OCI-LY7 (cell line): Measurements from ENCODE around the gene PSMD6. TPM values are rescaled to one million over a fixed set of nuclear protein-coding genes. Genes with fewer than 3 reads are reported as not detected.

Experiments used
- BruUV-seq: library from RNA; stranded (reverse); fragments of 400-500 nt; replicated peaks from 2 replicates; lab custom pipeline; 2021; lab: Mats Ljungman, UMichigan
- CTCF ChIA-PET: fragments of 300-600 bp; sonication (Branson Sonifier 250); formaldehyde crosslinking; loops from one replicate; lab custom pipeline; 2022; ENCODE audit warnings: antibody characterized with exemption; ENCODE audit not compliant: unreplicated experiment; lab: Charles Lee
- POLR2A ChIA-PET: fragments of 300-600 bp; sonication (Branson Sonifier 250); formaldehyde crosslinking; loops from one replicate; lab custom pipeline; 2022; ENCODE audit warnings: antibody characterized with exemption; lab: Charles Lee
- DNase-seq: peaks from one replicate; pipeline ENCODE4 v3.0.0-alpha.2; 2015; ENCODE audit warnings: low spot score
- H2AFZ ChIP-seq: fragments of 200-600 bp; sonication (generic), shearing (Covaris generic); 2 replicates; pipeline ENCODE4 v1.6.1; 2014; ENCODE audit warnings: mild to moderate bottlenecking, antibody characterized with exemption, low read length, moderate library complexity
- H3K27ac ChIP-seq: fragments of 200-600 bp; sonication (generic); 2 replicates; pipeline ENCODE4 v1.5.1; 2014; ENCODE audit warnings: mixed run types, low read depth, mild to moderate bottlenecking, moderate library complexity, low read length, inconsistent platforms; ENCODE audit not compliant: poor library complexity, severe bottlenecking
- H3K36me3 ChIP-seq: fragments of 200-600 bp; sonication (generic); 2 replicates; pipeline ENCODE4 v1.6.1; 2014; ENCODE audit warnings: mild to moderate bottlenecking, antibody characterized with exemption, low read length, moderate library complexity, mixed read lengths; ENCODE audit not compliant: insufficient read depth
- H3K4me1 ChIP-seq: fragments of 200-600 bp; sonication (generic); 2 replicates; pipeline ENCODE4 v1.5.1; 2014; ENCODE audit warnings: mild to moderate bottlenecking, low read length; ENCODE audit not compliant: insufficient read depth, poor library complexity, severe bottlenecking
- H3K4me2 ChIP-seq: fragments of 200-600 bp; sonication (generic); 2 replicates; pipeline ENCODE4 v1.6.1; 2014; ENCODE audit warnings: mild to moderate bottlenecking, low read length
- H3K4me3 ChIP-seq: fragments of 200-600 bp; sonication (generic); 2 replicates; pipeline ENCODE4 v1.5.1; 2014; ENCODE audit warnings: mild to moderate bottlenecking, low read depth, low read length; ENCODE audit not compliant: poor library complexity, severe bottlenecking
- H3K79me2 ChIP-seq: fragments of 200-600 bp; sonication (generic); 2 replicates; pipeline ENCODE4 v1.6.1; 2016; ENCODE audit warnings: low read depth, mild to moderate bottlenecking, low read length, moderate library complexity, mixed read lengths; ENCODE audit not compliant: insufficient read depth
- H3K9me2 ChIP-seq: fragments of 200-600 bp; sonication (generic); 2 replicates; pipeline ENCODE4 v1.6.1; 2016; ENCODE audit warnings: mild to moderate bottlenecking, low read length, mixed read lengths; ENCODE audit not compliant: insufficient read depth
- H3K9me3 ChIP-seq: fragments of 200-600 bp; sonication (generic); 2 replicates; pipeline ENCODE4 v1.6.1; 2014; ENCODE audit warnings: mild to moderate bottlenecking, mixed run types, low read length, mixed read lengths
- H4K20me1 ChIP-seq: fragments of 200-600 bp; sonication (generic); 2 replicates; pipeline ENCODE4 v1.6.1; 2014; ENCODE audit warnings: mild to moderate bottlenecking, antibody characterized with exemption, low read length, moderate library complexity, mixed read lengths; ENCODE audit not compliant: insufficient read depth
- EZH2phosphoT487 ChIP-seq: fragments of 200-600 bp; sonication (generic); IDR thresholded peaks from 2 replicates; pipeline ENCODE4 v1.6.1; 2018; ENCODE audit warnings: low read depth, borderline replicate concordance, mild to moderate bottlenecking, mixed run types, antibody characterized with exemption, low read length, moderate library complexity, mixed read lengths
- intact Hi-C: fragments of 100-400 bp; cut with micrococcal nuclease; formaldehyde crosslinking; loops from one replicate; pipeline ENCODE4 v1.10.0; 2022; ENCODE audit not compliant: unreplicated experiment
- total RNA-seq, 2 experiments: library from RNA; depleted of rRNA in 1 of 2; stranded (reverse); fragments of >200 nt in 1 of 2; shearing (Covaris generic) in 1 of 2; gene quantifications; 2 replicates each; pipeline ENCODE4 v1.2.3, GENCODE V29; 2014 to 2022
- TF ChIP-seq, protein P1 (sequence below): fragments of 200-600 bp; sonication (generic); conservative IDR thresholded peaks from 2 replicates; pipeline ENCODE4 v1.5.1; 2014; ENCODE audit warnings: mild to moderate bottlenecking, antibody characterized with exemption, low read length, moderate library complexity, mixed read lengths

PSMD6 gene
- total RNA-seq, 2 experiments from 2014 or later = 65.2 to 106 TPM

DNA sequence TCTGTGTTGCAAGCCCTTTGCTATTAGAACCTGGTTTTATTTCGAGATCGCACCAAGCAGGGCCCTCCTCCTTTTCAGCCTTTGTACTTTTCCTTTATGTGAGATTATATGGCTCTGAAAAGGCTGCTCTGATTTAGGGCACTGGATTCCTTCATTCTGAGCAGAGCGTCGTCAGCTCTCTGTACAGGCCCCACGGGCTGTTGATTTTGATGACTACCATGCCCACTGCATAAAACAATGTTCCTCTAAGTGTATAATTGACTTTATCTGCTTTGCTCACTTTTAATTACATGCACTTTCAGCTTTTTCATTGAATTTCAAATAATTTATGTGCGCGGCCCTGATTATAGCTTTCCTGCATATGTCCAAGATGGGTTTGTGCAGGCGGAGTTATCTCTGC lies 4.4 kb upstream of the PSMD6 start:
- H2AFZ ChIP-seq = no peak overlapping the region
- no peaks in the 10 kb centered on the region for H3K9me2 ChIP-seq
- TF ChIP-seq EZH2phosphoT487 = no peak
- TF ChIP-seq, protein P1, sequence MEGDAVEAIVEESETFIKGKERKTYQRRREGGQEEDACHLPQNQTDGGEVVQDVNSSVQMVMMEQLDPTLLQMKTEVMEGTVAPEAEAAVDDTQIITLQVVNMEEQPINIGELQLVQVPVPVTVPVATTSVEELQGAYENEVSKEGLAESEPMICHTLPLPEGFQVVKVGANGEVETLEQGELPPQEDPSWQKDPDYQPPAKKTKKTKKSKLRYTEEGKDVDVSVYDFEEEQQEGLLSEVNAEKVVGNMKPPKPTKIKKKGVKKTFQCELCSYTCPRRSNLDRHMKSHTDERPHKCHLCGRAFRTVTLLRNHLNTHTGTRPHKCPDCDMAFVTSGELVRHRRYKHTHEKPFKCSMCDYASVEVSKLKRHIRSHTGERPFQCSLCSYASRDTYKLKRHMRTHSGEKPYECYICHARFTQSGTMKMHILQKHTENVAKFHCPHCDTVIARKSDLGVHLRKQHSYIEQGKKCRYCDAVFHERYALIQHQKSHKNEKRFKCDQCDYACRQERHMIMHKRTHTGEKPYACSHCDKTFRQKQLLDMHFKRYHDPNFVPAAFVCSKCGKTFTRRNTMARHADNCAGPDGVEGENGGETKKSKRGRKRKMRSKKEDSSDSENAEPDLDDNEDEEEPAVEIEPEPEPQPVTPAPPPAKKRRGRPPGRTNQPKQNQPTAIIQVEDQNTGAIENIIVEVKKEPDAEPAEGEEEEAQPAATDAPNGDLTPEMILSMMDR = no peak
- peaks cover 10% of the 10 kb centered on the region for H3K4me1 ChIP-seq
- no peaks in the 10 kb centered on the region for H3K36me3 ChIP-seq
- peaks cover 5% of the 10 kb centered on the region; the same call in 1 of the 2 replicates for H3K79me2 ChIP-seq
- ChIA-PET POLR2A (interaction anchor here (1.3 kb wide), 1 partner anchor 457 kb away, joined by 3 read pairs; no protein-coding TSS in a partner anchor), CTCF (no interaction called here)
- intact Hi-C loops = no loop called here
- BruUV-seq = no TSS peak
- H3K9me3 ChIP-seq = no peaks in the 10 kb centered on the region
- H3K4me3 ChIP-seq = no peak overlapping the region
- DNase-seq = no peak
- no peak overlapping the region for H3K27ac ChIP-seq
- H3K4me2 ChIP-seq = no peak overlapping the region
- H4K20me1 ChIP-seq = no peaks in the 10 kb centered on the region; the same call in 1 of the 2 replicates

DNA sequence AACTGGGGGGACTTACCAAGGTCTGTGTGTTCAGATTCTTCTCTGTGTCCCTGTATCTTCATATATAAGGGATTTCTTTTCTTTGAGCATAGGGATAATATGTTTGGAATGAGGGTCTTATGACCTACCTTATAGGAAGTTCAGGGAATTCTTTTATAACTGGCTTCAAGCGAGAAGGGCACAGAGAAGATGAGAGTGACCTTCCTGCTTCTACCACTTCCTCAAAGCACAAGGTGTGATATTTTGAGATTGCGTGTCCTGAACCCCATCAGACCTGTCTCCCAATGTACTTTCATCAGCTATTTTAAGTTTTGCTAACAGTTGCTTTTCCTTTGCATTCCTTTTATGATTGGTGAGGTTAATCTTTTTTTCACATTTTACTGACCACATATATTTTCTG lies 3.1 kb upstream of the PSMD6 start:
- H3K4me1 ChIP-seq = peaks cover 20% of the 10 kb centered on the region
- TF ChIP-seq EZH2phosphoT487 = no peak
- TF ChIP-seq, protein P1 = no peak
- H3K9me3 ChIP-seq = no peaks in the 10 kb centered on the region
- peaks cover 8% of the 10 kb centered on the region for H3K36me3 ChIP-seq
- no peak overlapping the region for H3K4me3 ChIP-seq
- H3K9me2 ChIP-seq = no peaks in the 10 kb centered on the region
- ChIA-PET POLR2A (interaction anchor here (1.3 kb wide), 1 partner anchor 458 kb away, joined by 3 read pairs; no protein-coding TSS in a partner anchor), CTCF (no interaction called here)
- no peak overlapping the region for H3K4me2 ChIP-seq
- peaks cover 7% of the 10 kb centered on the region; the same call in 1 of the 2 replicates for H4K20me1 ChIP-seq
- BruUV-seq = no TSS peak
- peaks cover 18% of the 10 kb centered on the region for H3K79me2 ChIP-seq
- intact Hi-C loops = no loop called here
- H3K27ac ChIP-seq = no peak overlapping the region
- no peak overlapping the region for H2AFZ ChIP-seq
- DNase-seq = no peak

DNA sequence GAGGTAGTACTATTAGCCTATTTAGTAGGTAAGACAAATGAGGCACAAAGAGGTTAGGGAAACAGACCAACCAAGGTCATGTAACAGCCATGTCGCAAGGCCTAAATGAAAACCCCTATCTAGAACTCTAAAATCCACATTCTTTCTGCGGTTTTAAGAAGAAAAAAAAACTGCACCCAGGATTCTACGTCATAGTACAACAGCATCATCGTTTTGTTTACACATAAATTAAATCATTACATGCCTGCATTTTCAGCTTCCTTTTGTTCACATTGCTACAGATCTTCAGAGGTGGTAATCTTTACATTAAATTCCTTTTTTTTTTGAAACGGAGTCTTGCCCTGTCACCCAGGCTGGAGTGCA lies 548 bp upstream of the PSMD6 start:
- Histone ChIP-seq H3K9me3 (no peaks in the 10 kb centered on the region), H3K36me3 (peaks cover 33% of the 10 kb centered on the region), H3K9me2 (no peaks in the 10 kb centered on the region), H3K4me1 (peaks cover 22% of the 10 kb centered on the region), H3K4me2 (peak overlapping the region; percentile 71), H4K20me1 (peaks cover 11% of the 10 kb centered on the region; the same call in 1 of the 2 replicates), H2AFZ (peak overlapping the region; percentile 99), H3K4me3 (peak overlapping the region; percentile 93), H3K79me2 (peaks cover 41% of the 10 kb centered on the region), H3K27ac (no peak overlapping the region)
- TF ChIP-seq, protein P1 = no peak
- no peak for TF ChIP-seq EZH2phosphoT487
- intact Hi-C loops = loop anchor here (2.0 kb wide), 1 partner anchor 201 kb away; the partner anchor contains the start of gene PRICKLE2
- BruUV-seq = no TSS peak
- peak; percentile 8 for DNase-seq
- ChIA-PET POLR2A (interaction anchor here (0.6 to 3.7 kb wide), 7 partner anchors 11 to 461 kb away, joined by 3 to 22 read pairs (median 6); partner anchors contain the start of gene PRICKLE2), CTCF (interaction anchor here (0.7 kb wide), 1 partner anchor 16 kb away, joined by 3 read pairs; no protein-coding TSS in a partner anchor)
